Liver (tissue), 9 donors: Measurements from ENCODE around the gene TMSB15B. TPM values are rescaled to one million over a fixed set of nuclear protein-coding genes. Genes with fewer than 3 reads are reported as not detected.

Experiments used
- DNase-seq: peaks from one replicate; pipeline ENCODE4 v3.0.0-alpha.2; 2017; ENCODE audit warnings: low spot score
- H3K27ac ChIP-seq, 2 donors: one replicate each; pipeline ENCODE4 v1.7.0; 2013; ENCODE audit warnings: inconsistent platforms in 2 of 2, low read length in 2 of 2, control low read depth in 1 of 2, low read depth in 1 of 2, mild to moderate bottlenecking in 1 of 2
- H3K27me3 ChIP-seq, 4 donors: one replicate each; pipeline versions ENCODE4 v1.6.1 to v1.7.0; 2013; ENCODE audit warnings: low read length in 3 of 4, inconsistent platforms in 1 of 4, mild to moderate bottlenecking in 1 of 4, moderate library complexity in 1 of 4; ENCODE audit not compliant: control insufficient read depth in 4 of 4, insufficient read depth in 4 of 4
- H3K36me3 ChIP-seq, 4 donors: one replicate each; pipeline versions ENCODE4 v1.6.1 to v1.7.0; 2013; ENCODE audit warnings: low read length in 3 of 4, mild to moderate bottlenecking in 3 of 4, low read depth in 1 of 4, moderate library complexity in 1 of 4; ENCODE audit not compliant: control insufficient read depth in 4 of 4, insufficient read depth in 3 of 4
- H3K4me1 ChIP-seq, 4 donors: one replicate each; pipeline versions ENCODE4 v1.6.1 to v1.7.0; 2013; ENCODE audit warnings: low read length in 3 of 4, mild to moderate bottlenecking in 3 of 4, moderate library complexity in 1 of 4; ENCODE audit not compliant: control insufficient read depth in 4 of 4, insufficient read depth in 4 of 4
- H3K4me3 ChIP-seq, 3 donors: one replicate each; pipeline versions ENCODE4 v1.6.1 to v1.7.0; 2013; ENCODE audit warnings: low read length in 3 of 3, control low read depth in 1 of 3, low read depth in 1 of 3, mild to moderate bottlenecking in 1 of 3
- H3K9ac ChIP-seq, 2 donors: one replicate each; pipeline ENCODE4 v1.7.0; 2013; ENCODE audit warnings: low read length in 2 of 2, mild to moderate bottlenecking in 2 of 2, moderate library complexity in 2 of 2, control low read depth in 1 of 2, low read depth in 1 of 2
- H3K9me3 ChIP-seq, 4 donors: one replicate each; pipeline versions ENCODE4 v1.6.1 to v1.7.0; 2013; ENCODE audit warnings: low read length in 3 of 4; ENCODE audit not compliant: control insufficient read depth in 4 of 4
- ATF3 ChIP-seq: IDR thresholded peaks from 2 replicates; pipeline ENCODE4 v1.6.1; 2016; ENCODE audit warnings: antibody characterized with exemption
- CTCF ChIP-seq: fragments of 150-350 bp; IDR thresholded peaks from 2 replicates; pipeline ENCODE4 v1.5.1; 2017; ENCODE audit warnings: improper control_type of control experiment, low read depth, low read length; ENCODE audit not compliant: missing input control
- EGR1 ChIP-seq, 2 donors: IDR thresholded peaks; 2 replicates each; pipeline ENCODE4 v1.6.1; 2016 to 2018; ENCODE audit warnings: antibody characterized with exemption in 2 of 2, low read depth in 2 of 2
- FOXA1 ChIP-seq: IDR thresholded peaks from 2 replicates; pipeline ENCODE4 v1.6.1; 2016; ENCODE audit warnings: antibody characterized with exemption
- FOXA2 ChIP-seq: IDR thresholded peaks from 2 replicates; pipeline ENCODE4 v1.6.1; 2016; ENCODE audit warnings: antibody characterized with exemption
- GABPA ChIP-seq, 2 donors: IDR thresholded peaks in 1 of 2; conservative IDR thresholded peaks in 1 of 2; 2 replicates each; pipeline ENCODE4 v1.6.1; 2016; ENCODE audit warnings: antibody characterized with exemption in 2 of 2, mild to moderate bottlenecking in 1 of 2, moderate library complexity in 1 of 2
- HNF4A ChIP-seq, 2 donors: conservative IDR thresholded peaks; 2 replicates each; pipeline ENCODE4 v1.6.1; 2016; ENCODE audit warnings: antibody characterized with exemption in 2 of 2, mild to moderate bottlenecking in 2 of 2
- HNF4G ChIP-seq: IDR thresholded peaks from 2 replicates; pipeline ENCODE4 v1.6.1; 2016; ENCODE audit warnings: antibody characterized with exemption
- JUND ChIP-seq, 2 donors: IDR thresholded peaks; 2 replicates each; pipeline ENCODE4 v1.6.1; 2016; ENCODE audit warnings: antibody characterized with exemption in 2 of 2
- MAX ChIP-seq: IDR thresholded peaks from 2 replicates; pipeline ENCODE4 v1.6.1; 2016; ENCODE audit warnings: antibody characterized with exemption
- NR2F2 ChIP-seq: IDR thresholded peaks from 2 replicates; pipeline ENCODE4 v1.6.1; 2016; ENCODE audit warnings: antibody characterized with exemption
- RAD21 ChIP-seq, 2 donors: IDR thresholded peaks; 2 replicates each; pipeline ENCODE4 v1.6.1; 2016; ENCODE audit warnings: antibody characterized with exemption in 2 of 2, mild to moderate bottlenecking in 2 of 2
- RXRA ChIP-seq, 2 donors: IDR thresholded peaks; 2 replicates each; pipeline ENCODE4 v1.6.1; 2017 to 2018; ENCODE audit warnings: antibody characterized with exemption in 2 of 2, mild to moderate bottlenecking in 1 of 2
- SP1 ChIP-seq: IDR thresholded peaks from 2 replicates; pipeline ENCODE4 v1.6.1; 2018; ENCODE audit warnings: antibody characterized with exemption, mild to moderate bottlenecking
- TAF1 ChIP-seq: conservative IDR thresholded peaks from 2 replicates; pipeline ENCODE4 v1.6.1; 2016; ENCODE audit warnings: antibody characterized with exemption, mild to moderate bottlenecking
- YY1 ChIP-seq: IDR thresholded peaks from 2 replicates; pipeline ENCODE4 v1.6.1; 2016; ENCODE audit warnings: antibody characterized with exemption, mild to moderate bottlenecking
- ZBTB33 ChIP-seq: IDR thresholded peaks from 2 replicates; pipeline ENCODE4 v1.6.1; 2016; ENCODE audit warnings: antibody characterized with exemption
- WGBS: extraction: QIAGEN DNeasy Blood & Tissue Kit; methylation state at CpG from one replicate; pipeline ENCODE4 v1.1.7; 2013; 5-methylcytosine and 5-hydroxymethylcytosine counted together
- polyA plus RNA-seq, 2 donors: library from polyadenylated mRNA; stranded (reverse) in 1 of 2; unstranded in 1 of 2; fragments of 200-250 nt in 1 of 2; fragments of >200 nt in 1 of 2; fragmentation: Nextera tagmentation in 1 of 2; extraction: Ambion mirVana in 1 of 2; gene quantifications; one replicate each; pipeline versions ENCODE4 v1.2.1 to v1.2.3, GENCODE V29; 2013 to 2015
- total RNA-seq, 2 donors: library from RNA; depleted of rRNA; stranded (reverse); fragments of >200 nt; gene quantifications; one replicate each; pipeline ENCODE4 v1.2.3, GENCODE V29; 2014
- TF ChIP-seq, protein P1 (sequence below): IDR thresholded peaks from 2 replicates; pipeline ENCODE4 v1.6.1; 2016; ENCODE audit warnings: antibody characterized with exemption, mild to moderate bottlenecking
- donor health status: healthy.
- donor health status: healthy.
- donor health status: healthy.
- donor health status: healthy.
- donor health status: healthy.

Gene TMSB15B
- total and polyA plus RNA-seq, 4 donors = 0.07 to 0.79 (median 0.25) TPM

DNA sequence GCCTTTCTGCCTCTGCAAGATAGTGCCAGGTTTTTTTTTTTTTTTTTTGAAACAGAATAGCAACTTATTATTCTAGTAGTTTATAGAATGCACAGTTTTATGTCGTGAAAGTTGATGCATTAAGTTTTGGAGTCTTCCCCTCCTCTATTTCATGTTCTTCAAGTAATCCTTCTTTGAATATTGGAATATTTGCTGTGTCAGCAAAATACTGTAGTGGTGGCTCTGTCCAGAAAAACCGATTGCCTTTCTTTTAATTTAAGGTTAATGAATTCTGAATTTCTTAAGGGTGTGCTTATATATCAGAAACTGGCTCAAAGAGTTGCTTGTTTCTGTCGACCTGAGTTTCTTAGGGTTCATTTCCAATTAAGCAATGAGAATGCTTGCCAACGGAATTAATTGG lies 34.8 kb upstream of the TMSB15B start:
- TF ChIP-seq JUND (IDR thresholded peaks at IDR 0.05) = no peak
- TF ChIP-seq, protein P1, sequence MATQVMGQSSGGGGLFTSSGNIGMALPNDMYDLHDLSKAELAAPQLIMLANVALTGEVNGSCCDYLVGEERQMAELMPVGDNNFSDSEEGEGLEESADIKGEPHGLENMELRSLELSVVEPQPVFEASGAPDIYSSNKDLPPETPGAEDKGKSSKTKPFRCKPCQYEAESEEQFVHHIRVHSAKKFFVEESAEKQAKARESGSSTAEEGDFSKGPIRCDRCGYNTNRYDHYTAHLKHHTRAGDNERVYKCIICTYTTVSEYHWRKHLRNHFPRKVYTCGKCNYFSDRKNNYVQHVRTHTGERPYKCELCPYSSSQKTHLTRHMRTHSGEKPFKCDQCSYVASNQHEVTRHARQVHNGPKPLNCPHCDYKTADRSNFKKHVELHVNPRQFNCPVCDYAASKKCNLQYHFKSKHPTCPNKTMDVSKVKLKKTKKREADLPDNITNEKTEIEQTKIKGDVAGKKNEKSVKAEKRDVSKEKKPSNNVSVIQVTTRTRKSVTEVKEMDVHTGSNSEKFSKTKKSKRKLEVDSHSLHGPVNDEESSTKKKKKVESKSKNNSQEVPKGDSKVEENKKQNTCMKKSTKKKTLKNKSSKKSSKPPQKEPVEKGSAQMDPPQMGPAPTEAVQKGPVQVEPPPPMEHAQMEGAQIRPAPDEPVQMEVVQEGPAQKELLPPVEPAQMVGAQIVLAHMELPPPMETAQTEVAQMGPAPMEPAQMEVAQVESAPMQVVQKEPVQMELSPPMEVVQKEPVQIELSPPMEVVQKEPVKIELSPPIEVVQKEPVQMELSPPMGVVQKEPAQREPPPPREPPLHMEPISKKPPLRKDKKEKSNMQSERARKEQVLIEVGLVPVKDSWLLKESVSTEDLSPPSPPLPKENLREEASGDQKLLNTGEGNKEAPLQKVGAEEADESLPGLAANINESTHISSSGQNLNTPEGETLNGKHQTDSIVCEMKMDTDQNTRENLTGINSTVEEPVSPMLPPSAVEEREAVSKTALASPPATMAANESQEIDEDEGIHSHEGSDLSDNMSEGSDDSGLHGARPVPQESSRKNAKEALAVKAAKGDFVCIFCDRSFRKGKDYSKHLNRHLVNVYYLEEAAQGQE = no peak
- TF ChIP-seq FOXA2 = no peak
- TF ChIP-seq HNF4A (conservative IDR thresholded peaks at IDR 0.05) = no peak
- no peak for TF ChIP-seq NR2F2
- no peak for TF ChIP-seq TAF1
- TF ChIP-seq SP1 = no peak
- TF ChIP-seq RAD21 (IDR thresholded peaks at IDR 0.05) = no peak
- no peak for TF ChIP-seq CTCF
- no peak for TF ChIP-seq ZBTB33
- no peak for TF ChIP-seq RXRA (IDR thresholded peaks at IDR 0.05)
- TF ChIP-seq FOXA1 = no peak
- no peak for TF ChIP-seq YY1
- no peak for TF ChIP-seq GABPA (IDR thresholded peaks at IDR 0.05 in 1 of 2, conservative IDR thresholded peaks at IDR 0.05 in 1 of 2)
- TF ChIP-seq MAX = no peak
- TF ChIP-seq EGR1 (IDR thresholded peaks at IDR 0.05; ENCODE audit: low read depth in 2 of 2) = no peak
- no peak for TF ChIP-seq ATF3
- no peak for TF ChIP-seq HNF4G
- WGBS = 85% methylated on average over 4 of the region's 4 CpGs
- H3K4me3 ChIP-seq = no peak overlapping the region

More for the DNA sequence above, 34.8 kb upstream of the TMSB15B start:
- Histone ChIP-seq H3K4me1 (no peaks in the 10 kb centered on the region), H3K27ac (no peak overlapping the region), H3K27me3 (no peaks in the 10 kb centered on the region), H3K9me3 (no peaks in the 10 kb centered on the region), H3K36me3 (no peaks in the 10 kb centered on the region), H3K9ac (no peak overlapping the region)
- DNase-seq = no peak
